Fibroblast of gingiva (primary cell): ENCODE data around the gene ACSF2.
"Not testable (repeated sequence)": the region's sequence is repeated elsewhere in the genome, so short reads cannot be mapped to it uniquely, and the experiment has no call there.

Experiments used
- DNase-seq: peaks from one replicate; pipeline ENCODE4 v3.0.0-alpha.2; 2011; ENCODE audit warnings: low read depth

ACSF2 gene

GRCh38 chr17:50425682-50426471 lies at the start of gene ACSF2:
Gene ACSF2, plus strand, starts transcription at chr17:50426218. Its CDS starts 44 bp downstream, at chr17:50426262.
- peak; percentile 48 for DNase-seq

DNA sequence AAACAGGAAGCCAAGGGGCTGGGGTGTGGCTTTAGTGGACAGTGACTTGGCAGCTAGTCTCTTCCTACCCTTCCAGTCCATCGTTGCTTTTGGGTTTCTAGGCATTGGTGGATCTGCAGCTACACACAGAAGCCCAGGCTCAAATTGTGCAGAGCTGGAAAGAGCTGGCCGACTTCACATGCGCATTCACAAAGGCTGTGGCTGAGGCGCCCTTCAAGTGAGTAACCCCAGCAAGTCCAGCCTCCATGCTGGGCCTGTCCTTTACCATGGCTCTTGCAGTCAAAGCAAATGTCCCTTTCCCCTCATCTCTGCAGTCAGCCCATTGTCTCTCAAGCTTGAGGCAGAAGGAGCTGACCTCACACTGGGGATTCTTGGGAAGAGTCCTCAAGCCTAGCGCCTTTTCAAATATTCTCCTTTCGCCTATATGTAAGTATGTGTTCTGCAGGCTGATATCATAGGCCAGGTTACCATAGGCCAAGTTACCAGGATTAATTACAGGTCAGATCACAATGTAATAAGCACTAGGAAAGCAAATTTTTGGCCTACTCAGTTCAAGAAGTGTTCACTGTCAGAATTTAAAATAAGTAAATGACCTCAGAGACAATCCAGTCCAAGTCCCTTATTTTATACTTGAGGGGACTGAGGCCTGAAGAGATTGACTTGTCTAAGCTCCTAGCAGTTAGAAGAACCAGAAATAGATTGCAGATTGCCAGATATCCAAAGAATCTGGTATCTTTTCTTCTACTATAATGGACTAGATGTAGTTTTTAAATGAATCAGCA lies 46.5 kb upstream of the ACSF2 start:
- no peak for DNase-seq

DNA sequence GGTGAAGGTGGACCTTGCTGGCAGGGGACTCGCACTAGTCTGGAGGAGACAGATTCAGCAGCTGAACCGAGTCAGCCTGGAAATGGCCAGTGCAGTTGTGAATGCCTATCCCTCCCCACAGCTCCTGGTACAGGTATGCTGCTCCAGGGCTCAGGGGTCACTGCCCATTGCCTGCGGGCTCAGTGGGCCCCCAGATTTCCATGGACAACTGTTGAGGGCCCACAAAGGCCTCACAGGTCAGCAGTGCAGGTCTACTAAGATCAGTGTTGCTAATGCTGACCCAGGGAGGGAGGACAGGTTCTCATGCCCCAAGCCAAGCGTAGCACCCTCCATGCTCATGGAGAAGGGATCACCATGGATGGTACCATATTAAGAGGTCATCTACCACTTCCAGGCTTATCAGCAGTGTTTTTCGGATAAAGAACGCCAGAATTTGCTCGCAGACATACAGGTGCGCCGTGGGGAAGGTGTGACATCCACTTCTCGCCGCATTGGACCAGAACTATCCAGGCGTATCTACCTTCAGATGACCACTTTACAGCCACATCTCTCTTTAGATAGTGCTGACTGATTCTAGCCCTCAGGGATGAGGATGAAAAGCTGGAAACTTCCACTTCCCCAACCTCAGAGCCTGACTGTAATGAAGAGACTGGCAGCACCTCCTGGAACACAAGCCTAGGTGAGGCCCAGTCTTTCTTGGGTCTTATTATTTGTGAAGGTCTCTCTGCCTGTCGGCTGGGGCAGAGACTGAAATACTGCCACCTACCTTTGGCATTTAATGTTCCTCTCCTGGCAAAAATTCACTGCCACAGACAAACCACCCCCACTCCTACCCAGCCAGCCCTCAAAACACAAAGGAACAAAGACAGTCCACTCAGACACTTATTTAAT lies 45.4 kb upstream of the ACSF2 start:
- DNase-seq: no peak

- DNase-seq: no peak
Measured at GRCh38 chr17:50381260-50381815, 44.7 kb upstream of the ACSF2 start.

GRCh38 chr17:50381920-50382319 lies 44.1 kb upstream of the ACSF2 start:
- peak; percentile 56 for DNase-seq

- DNase-seq: no peak
Measured at GRCh38 chr17:50382931-50383330, 43.1 kb upstream of the ACSF2 start.

GRCh38 chr17:50386510-50386909 lies 39.5 kb upstream of the ACSF2 start:
- peak; percentile 85 for DNase-seq

- no peak for DNase-seq
Measured at GRCh38 chr17:50388728-50389127, 37.3 kb upstream of the ACSF2 start.

DNA sequence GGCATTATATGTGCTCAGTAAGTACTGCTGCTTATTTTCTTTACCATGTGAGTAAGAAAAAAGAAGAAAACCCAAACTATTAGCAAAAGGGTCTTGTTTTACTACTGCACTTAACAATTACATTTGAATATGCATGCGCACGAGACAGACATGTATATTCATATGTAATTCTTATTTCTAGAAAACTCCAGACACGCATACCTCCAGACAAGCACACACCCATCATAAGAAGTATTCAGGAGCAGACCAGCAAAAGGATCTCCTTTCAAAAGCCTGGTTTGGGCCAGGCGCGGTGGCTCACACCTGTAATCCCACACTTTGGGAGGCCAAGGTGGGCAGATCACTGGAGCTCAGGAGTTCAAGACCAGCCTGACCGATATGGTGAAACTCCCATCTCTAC lies 36.5 kb upstream of the ACSF2 start:
- DNase-seq: no peak

DNA sequence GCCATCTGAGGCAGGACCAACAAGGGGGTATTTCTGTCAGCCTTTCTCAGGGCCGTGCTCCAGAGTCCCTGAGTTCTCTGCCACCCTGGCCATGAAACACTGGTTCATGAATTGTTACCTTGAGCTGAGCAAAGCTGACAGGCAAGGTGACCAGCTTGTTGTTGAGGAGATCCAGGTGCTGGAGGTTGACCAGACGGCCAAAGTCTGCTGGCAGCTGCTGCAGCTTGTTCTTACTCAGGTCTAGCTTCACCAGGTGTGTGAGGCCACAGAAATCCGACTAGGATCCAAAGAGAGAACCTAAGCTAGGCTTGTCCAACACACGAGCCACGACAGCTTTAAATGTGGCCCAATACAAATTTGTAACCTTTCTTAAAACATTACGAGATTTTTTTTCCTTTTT lies 33.4 kb upstream of the ACSF2 start:
- no peak for DNase-seq

DNA sequence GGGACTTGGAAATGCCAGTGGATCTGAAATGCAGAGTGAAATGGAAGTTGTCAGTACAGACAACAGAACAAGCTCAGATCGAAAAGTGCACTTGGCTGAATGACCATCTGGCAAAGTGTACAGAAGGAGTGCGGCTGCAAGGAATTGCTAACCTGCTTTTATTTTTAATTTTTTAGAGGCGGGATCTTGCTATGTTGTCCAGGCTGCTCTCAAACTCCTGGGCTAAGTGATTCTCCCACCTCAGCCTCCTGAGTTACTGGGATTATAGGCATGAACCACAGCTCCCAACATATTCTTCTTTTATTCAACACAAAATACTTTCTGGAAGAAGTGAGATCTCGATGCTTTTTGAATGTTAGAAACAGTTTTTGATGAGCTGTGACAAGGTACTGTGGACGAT lies 32.3 kb upstream of the ACSF2 start:
- no peak for DNase-seq

GRCh38 chr17:50394711-50395110 lies 31.3 kb upstream of the ACSF2 start:
- no peak for DNase-seq

DNA sequence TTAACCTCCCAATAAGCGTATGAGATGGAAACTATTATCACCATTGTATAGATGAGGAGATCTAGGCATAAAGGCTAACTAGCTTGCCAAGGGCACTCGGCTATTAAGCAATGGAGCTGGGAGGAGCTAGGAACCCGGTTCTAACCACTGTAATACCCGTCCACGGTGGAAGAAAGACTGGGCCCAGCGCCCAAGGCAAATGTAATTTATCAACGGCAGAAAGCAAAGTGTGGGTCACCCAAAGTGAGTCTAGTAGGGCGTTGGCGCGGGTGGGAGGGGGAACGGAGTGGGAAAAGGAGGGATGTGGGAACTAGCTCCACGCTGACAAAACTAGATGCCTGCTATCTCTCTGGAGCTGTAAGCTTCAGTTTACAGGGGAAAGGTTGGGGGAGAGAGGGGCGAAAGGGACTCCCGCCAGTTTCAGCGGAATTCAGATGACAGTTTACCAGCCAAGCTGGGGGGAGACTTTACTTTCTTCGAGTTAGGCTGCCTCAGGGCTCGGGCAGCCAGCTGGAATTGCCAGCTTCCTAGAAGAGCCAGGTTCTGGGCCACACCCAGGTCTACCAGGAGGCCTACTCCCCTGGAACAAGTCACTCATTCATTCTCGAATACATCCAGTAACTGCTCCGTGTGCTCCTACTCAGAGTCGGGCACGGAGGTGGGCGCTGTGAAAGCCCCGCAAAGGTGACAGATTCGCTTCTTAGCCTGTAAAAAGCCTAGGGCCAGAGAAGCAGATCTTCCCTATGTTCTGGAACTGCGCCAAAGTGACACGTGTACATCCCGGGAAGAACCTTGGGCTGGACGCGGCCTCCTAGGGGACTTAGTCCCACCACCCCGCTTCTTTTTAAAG lies 29.5 kb upstream of the ACSF2 start:
- peak; percentile 69 for DNase-seq

GRCh38 chr17:50397111-50397918 lies 28.7 kb upstream of the ACSF2 start, which contains the start of gene LRRC59:
Gene LRRC59, minus strand, starts transcription at chr17:50397523. Its CDS starts 206 bp downstream, at chr17:50397317.
- DNase-seq: peak; percentile 82

GRCh38 chr17:50397919-50398285 lies 28.1 kb upstream of the ACSF2 start:
- DNase-seq: no peak

DNA sequence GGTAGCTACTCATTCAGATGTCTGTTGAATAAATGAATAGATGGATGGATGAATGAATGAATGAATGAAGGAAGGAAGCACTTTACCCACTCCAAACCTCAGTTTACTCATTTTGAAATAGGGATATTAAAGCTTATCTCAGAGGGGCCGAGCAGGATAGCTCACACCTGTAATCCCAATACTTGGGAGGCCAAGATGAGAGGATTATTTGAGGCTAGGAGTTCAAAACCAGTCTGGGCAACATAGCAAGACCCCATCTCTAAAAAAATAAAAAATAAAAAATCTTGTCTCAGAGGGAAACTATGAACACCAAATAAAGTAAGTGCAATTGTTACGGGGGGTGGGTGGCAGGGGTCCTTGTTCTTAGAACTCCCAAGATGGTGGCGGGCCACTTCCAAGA lies 27.3 kb upstream of the ACSF2 start:
- not testable (repeated sequence) for DNase-seq

GRCh38 chr17:50399591-50399990 lies 26.4 kb upstream of the ACSF2 start:
- DNase-seq: not testable (repeated sequence)

DNA sequence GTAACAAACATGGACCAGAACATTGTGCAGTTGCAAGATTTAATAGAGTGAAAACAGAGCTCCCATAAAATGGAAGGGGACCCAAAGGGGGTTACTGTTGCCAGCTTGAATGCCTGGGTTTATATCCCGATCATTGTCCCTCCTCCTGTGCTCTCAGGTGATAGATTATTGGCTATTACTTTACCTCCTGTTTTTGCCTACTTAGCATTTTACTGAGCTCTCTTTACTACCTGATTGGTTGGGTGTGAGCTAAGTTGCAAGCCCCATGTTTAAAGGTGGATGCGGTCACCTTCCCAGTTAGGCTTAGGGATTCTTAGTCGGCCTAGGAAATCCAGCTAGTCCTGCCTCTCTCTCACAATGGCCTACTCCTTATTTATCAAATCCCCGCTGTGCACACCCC lies 20.7 kb upstream of the ACSF2 start:
- not testable (repeated sequence) for DNase-seq

GRCh38 chr17:50406578-50406977 lies 19.4 kb upstream of the ACSF2 start:
- DNase-seq: no peak

DNA sequence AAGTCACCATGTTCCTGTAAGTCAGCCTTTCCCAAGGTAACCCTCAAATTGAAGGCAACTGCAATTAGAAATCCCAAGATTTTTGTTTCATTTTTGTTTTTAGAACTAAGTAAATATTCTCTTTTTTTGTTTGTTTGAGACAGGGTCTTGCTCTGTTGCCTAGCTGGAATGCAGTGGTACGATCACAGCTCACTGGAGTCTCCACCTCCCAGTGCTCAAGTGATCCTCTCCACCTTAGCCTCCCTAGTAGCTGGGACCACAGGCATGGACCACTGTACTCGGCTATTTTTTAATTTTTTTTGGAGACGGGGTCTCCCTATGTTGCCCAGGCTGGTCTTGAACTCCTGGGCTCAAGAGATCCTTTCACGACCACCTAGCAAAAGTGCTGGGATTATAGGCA lies 18.1 kb upstream of the ACSF2 start:
- no peak for DNase-seq
